ENCODE data around the gene MSL3B.

Gene MSL3B

GRCh38 chr2:233817361-233817911, 50.8 kb downstream of the MSL3B start:
- DNase-seq (ENCODE audit: low read depth), result no peak

GRCh38 chr2:233816771-233817170, 51.4 kb downstream of the MSL3B start:
- no peak for DNase-seq (ENCODE audit: low read depth)

- DNase-seq (ENCODE audit: low read depth), result no peak
Observed at GRCh38 chr2:233816334-233816733, 51.9 kb downstream of the MSL3B start.

GRCh38 chr2:233815861-233816260, 52.3 kb downstream of the MSL3B start:
- no peak for DNase-seq (ENCODE audit: low read depth)
